ENCODE results near the gene C1orf56.

DNA sequence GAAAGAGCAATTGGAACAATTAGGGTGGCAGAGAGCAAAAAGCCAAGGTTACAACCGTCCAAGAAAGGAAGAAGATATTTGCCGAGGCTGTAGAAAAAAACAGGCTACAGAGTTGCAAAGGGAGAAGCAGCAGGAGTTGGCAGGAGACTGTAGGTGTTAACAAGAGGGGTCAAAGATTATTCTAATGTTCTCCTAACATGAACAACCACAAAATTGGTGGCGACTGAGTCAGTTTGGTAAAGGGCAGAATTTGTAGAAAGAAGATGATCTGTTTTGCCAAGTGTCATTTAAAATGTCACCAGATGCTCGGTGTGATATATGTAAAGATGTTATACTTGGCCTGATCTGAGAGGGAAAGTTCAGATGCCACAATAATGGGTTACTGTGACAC lies 39.7 kb upstream of the C1orf56 start:
- TF ChIP-seq, protein P1, sequence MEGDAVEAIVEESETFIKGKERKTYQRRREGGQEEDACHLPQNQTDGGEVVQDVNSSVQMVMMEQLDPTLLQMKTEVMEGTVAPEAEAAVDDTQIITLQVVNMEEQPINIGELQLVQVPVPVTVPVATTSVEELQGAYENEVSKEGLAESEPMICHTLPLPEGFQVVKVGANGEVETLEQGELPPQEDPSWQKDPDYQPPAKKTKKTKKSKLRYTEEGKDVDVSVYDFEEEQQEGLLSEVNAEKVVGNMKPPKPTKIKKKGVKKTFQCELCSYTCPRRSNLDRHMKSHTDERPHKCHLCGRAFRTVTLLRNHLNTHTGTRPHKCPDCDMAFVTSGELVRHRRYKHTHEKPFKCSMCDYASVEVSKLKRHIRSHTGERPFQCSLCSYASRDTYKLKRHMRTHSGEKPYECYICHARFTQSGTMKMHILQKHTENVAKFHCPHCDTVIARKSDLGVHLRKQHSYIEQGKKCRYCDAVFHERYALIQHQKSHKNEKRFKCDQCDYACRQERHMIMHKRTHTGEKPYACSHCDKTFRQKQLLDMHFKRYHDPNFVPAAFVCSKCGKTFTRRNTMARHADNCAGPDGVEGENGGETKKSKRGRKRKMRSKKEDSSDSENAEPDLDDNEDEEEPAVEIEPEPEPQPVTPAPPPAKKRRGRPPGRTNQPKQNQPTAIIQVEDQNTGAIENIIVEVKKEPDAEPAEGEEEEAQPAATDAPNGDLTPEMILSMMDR (conservative IDR thresholded peaks at IDR 0.05), result no peak
- no peak for TF ChIP-seq ZFX (IDR thresholded peaks at IDR 0.05)

All from C4-2B (cell line).